SJCRH30 (cell line): ENCODE data around the gene KIR2DL1. TPM values are rescaled to one million over a fixed set of nuclear protein-coding genes. Genes with fewer than 3 reads are reported as not detected.
"Not testable (repeated sequence)": the region's sequence is repeated elsewhere in the genome, so short reads cannot be mapped to it uniquely, and the experiment has no call there.

Experiments used
- DNase-seq, 2 experiments: peaks; one replicate each; pipeline ENCODE4 v3.0.0-alpha.2; 2015 to 2020
- H3K27ac ChIP-seq: fragments of 250-450 bp; sonication (Bioruptor Pico); 2 replicates; pipeline ENCODE4 v1.5.1; 2020; ENCODE audit warnings: mild to moderate bottlenecking, moderate library complexity
- H3K27me3 ChIP-seq: fragments of 250-450 bp; sonication (Bioruptor Pico); 2 replicates; pipeline ENCODE4 v1.5.1; 2020; ENCODE audit warnings: mild to moderate bottlenecking, moderate library complexity
- H3K36me3 ChIP-seq: fragments of 250-450 bp; sonication (Bioruptor Pico); 2 replicates; pipeline ENCODE4 v1.5.1; 2020; ENCODE audit warnings: mild to moderate bottlenecking, moderate library complexity
- H3K4me1 ChIP-seq: fragments of 250-450 bp; sonication (Bioruptor Pico); 2 replicates; pipeline ENCODE4 v1.5.1; 2020; ENCODE audit warnings: mild to moderate bottlenecking, moderate library complexity
- H3K4me3 ChIP-seq: fragments of 250-450 bp; sonication (Bioruptor Pico); 2 replicates; pipeline ENCODE4 v1.5.1; 2020; ENCODE audit warnings: mild to moderate bottlenecking, moderate library complexity
- H3K9me3 ChIP-seq: fragments of 250-450 bp; sonication (Bioruptor Pico); replicated peaks from 2 replicates; pipeline ENCODE4 v1.5.1; 2020; ENCODE audit warnings: mild to moderate bottlenecking, moderate library complexity
- total RNA-seq: library from RNA; depleted of rRNA; stranded (reverse); fragments of >200 nt; shearing (Covaris generic); gene quantifications from 2 replicates; pipeline ENCODE4 v1.2.3, GENCODE V29; 2014

Gene KIR2DL1
- total RNA-seq, 1 experiment from 2014 or later: not detected

DNA sequence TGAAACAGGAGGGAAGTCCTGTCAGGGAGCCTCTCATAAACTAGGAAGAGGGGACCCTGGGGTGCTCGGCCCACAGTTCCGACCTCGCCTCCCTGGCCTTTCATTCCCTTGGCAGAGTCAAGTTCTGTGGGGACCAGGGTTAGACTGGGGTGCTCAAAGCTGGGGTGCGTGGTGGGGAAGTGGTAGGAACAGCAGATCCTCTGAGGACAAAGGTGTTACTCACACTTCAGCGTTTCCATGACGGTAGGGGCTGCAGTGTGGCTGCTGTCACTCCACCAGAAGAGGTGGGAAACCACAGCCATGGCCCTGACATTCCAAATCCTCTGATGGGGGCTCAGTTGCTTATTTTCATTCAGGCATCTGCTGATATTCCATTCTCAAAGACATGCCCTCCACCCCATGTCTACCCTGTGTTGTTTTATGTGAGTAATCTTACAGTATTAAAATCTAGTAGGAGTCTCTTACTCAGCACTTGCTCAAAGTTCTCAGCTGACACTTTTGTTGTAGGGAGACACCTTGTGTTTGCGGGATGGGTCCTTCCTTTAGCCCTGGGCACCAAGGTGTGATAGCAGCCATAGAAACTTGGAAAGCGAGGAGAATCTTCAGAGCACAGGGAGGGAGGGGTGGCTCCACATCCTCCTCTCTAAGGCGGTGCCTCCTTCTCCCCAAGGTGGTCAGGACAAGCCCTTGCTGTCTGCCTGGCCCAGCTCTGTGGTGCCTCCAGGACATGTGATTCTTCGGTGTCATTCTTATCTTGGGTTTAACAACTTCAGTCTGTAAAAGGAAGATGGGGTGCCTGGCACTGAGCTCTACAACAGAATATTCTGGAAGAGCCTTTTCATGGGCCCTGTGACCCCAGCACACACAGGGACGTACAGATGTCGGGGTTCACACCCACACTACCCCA, 13.1 kb upstream of the KIR2DL1 start:
- not testable (repeated sequence) for H3K4me3 ChIP-seq, H3K27me3 ChIP-seq, DNase-seq, H3K4me1 ChIP-seq, H3K9me3 ChIP-seq, H3K27ac ChIP-seq, H3K36me3 ChIP-seq

DNA sequence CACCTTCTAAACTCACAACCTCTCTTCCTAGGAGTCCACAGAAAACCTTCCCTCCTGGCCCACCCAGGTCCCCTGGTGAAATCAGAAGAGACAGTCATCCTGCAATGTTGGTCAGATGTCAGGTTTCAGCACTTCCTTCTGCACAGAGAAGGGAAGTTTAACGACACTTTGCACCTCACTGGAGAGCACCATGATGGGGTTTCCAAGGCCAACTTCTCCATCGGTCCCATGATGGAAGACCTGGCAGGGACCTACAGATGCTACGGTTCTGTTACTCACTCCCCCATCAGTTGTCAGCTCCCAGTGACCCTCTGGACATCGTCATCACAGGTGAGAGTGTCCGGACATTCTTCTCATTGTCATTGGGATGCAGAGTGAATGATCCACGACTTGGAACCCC, 11.0 kb upstream of the KIR2DL1 start:
- not testable (repeated sequence) for H3K4me1 ChIP-seq, H3K27ac ChIP-seq

DNA sequence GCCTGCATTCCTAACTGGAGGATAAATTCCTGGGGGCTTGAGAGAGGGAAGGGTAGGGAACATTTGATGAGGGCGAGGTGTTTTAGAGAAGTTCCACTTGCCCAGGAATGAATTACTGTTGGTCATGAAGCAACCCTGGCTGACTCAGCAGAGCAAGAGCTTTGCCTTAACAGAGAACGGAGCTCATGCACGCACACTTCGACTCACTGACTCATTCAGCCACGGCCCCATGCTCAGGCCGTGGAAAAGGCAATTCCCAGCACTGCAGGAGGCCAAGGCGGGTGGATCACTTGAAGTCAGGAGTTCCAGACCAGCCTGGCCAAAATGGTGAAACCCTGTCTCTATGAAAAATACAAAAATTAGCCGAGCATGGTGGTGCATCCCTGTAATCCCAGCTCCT, 5.4 kb upstream of the KIR2DL1 start:
- H3K27ac ChIP-seq, H3K36me3 ChIP-seq, DNase-seq, H3K4me1 ChIP-seq, H3K27me3 ChIP-seq, H3K9me3 ChIP-seq, H3K4me3 ChIP-seq: not testable (repeated sequence)

More for the DNA sequence above, 11.0 kb upstream of the KIR2DL1 start:
- H3K36me3 ChIP-seq, H3K4me3 ChIP-seq, DNase-seq, H3K9me3 ChIP-seq, H3K27me3 ChIP-seq: not testable (repeated sequence)

DNA sequence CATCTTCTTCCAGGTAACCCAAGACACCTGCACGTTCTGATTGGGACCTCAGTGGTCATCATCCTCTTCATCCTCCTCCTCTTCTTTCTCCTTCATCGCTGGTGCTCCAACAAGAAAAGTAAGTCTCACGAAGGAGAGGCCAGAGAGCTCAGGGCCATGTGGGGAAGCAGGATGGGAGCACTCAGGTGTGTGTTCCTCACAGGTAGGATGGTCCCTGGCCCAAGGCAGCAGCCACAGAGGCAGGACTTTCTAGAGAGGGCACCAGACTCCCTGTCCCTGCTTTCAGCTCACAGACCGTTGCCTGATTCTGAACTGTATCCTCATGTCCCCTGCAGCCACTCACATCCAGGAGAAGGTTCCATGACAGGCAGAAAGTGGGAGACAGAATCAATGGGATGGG, 3.1 kb upstream of the KIR2DL1 start:
- not testable (repeated sequence) for H3K4me3 ChIP-seq, DNase-seq, H3K27me3 ChIP-seq, H3K4me1 ChIP-seq, H3K27ac ChIP-seq, H3K9me3 ChIP-seq, H3K36me3 ChIP-seq

DNA sequence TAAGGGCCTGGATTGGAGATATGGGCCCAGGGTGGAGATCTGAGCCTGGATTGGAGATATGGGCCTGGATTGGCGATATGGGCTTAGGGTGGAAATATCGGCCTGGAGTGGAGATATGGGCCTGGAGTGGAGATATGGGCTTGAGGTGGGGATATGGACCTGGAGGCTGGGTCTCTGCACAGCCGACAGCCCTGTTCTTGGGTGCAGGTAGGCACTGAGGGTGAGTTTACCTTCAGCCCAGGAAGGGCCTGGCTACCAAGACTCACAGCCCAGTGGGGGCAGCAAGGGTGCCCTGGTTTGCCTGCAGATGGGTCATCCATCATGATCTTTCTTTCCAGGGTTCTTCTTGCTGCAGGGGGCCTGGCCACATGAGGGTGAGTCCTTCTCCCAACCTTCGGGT, 918 bp downstream of the KIR2DL1 start:
- DNase-seq, H3K27me3 ChIP-seq, H3K27ac ChIP-seq, H3K4me1 ChIP-seq, H3K36me3 ChIP-seq, H3K4me3 ChIP-seq, H3K9me3 ChIP-seq: not testable (repeated sequence)

DNA sequence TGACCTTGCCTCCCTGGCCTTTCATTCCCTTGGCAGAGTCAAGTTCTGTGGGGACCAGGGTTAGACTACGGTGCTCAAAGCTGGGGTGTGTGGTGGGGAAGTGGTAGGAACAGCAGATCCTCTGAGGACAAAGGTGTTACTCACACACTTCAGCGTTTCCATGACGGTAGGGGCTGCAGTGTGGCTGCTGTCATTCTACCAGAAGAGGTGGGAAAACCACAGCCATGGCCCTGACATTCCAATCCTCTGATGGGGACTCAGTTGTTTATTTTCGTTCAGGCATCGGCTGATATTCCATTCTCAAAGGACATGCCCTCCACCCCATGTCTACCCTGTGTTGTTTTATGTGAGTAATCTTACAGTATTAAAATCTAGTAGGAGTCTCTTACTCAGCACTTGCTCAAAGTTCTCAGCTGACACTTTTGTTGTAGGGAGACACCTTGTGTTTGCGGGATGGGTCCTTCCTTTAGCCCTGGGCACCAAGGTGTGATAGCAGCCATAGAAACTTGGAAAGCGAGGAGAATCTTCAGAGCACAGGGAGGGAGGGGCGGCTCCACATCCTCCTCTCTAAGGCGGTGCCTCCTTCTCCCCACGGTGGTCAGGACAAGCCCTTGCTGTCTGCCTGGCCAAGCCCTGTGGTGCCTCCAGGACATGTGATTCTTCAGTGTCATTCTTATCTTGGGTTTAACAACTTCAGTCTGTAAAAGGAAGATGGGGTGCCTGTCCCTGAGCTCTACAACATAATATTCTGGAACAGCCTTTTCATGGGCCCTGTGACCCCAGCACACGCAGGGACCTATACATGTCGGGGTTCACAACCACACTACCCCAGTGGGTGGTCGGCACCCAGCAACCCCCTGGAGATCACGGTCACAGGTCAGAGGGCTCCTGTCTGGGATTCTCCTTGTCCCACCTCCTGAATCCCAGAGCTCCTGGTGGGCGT, 1.7 kb downstream of the KIR2DL1 start:
- H3K4me3 ChIP-seq, H3K4me1 ChIP-seq, H3K36me3 ChIP-seq, H3K27ac ChIP-seq, H3K9me3 ChIP-seq, H3K27me3 ChIP-seq, DNase-seq: not testable (repeated sequence)

DNA sequence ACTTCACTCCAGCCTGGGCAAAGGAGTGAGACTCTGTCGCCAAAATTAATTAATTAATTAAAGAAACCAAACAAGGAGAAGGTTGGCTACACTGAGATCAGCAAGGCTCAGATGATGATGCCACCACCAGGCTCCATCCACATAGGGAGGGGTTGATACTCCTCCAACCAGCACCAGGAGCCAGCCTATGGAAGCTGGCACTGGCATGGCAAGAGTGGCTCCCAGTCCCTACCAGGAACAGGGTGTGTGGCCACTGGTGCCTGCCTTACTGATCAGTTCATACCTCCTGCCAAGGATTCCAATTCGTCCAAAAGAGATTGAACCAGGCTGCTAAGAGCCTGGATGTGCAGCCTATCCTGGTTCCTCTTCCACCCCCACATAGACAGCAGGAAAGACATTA, 3.1 kb downstream of the KIR2DL1 start:
- DNase-seq, H3K27ac ChIP-seq, H3K36me3 ChIP-seq, H3K9me3 ChIP-seq, H3K4me3 ChIP-seq, H3K4me1 ChIP-seq, H3K27me3 ChIP-seq: not testable (repeated sequence)

DNA sequence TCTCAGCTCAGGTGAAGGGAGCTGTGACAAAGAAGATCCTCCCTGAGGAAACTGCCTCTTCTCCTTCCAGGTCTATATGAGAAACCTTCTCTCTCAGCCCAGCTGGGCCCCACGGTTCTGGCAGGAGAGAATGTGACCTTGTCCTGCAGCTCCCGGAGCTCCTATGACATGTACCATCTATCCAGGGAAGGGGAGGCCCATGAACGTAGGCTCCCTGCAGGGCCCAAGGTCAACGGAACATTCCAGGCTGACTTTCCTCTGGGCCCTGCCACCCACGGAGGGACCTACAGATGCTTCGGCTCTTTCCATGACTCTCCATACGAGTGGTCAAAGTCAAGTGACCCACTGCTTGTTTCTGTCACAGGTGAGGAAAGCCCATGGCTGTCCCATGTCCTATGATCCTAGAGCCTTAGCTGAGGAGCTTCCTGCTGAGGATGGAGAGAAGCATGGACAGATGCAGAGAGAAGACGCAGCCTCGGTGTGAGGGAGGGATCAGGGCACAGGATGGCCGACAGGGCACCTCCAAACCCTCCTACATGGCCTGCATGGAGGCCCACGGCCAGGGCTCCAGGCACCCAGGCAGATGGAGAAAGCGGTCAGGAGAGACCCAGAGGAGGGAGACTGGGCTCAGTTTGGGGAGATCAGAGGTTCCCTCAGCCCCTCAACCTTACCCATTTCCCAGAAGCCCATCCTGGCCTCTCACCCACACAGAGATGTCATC, 5.7 kb downstream of the KIR2DL1 start:
- not testable (repeated sequence) for H3K4me1 ChIP-seq, H3K36me3 ChIP-seq, H3K27me3 ChIP-seq, H3K27ac ChIP-seq, H3K9me3 ChIP-seq, H3K4me3 ChIP-seq, DNase-seq

DNA sequence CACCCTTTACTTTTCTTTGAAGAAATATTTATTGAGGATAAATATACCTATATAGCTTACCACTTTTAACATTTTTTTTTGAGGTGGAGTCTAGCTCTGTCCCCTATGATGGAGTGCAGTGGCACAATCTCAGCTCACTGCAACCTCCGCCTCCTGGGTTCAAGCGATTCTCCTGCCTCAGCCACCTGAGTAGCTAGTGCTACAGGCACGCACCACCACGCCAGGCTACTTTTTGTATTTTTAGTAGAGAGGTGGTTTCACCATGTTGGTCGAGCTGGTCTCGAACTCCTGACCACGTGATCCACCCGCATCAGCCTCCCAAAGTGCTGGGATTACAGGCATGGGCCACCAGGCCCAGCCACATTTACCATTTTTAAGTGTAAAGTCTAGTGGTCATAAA, 6.2 kb downstream of the KIR2DL1 start:
- H3K36me3 ChIP-seq, H3K27me3 ChIP-seq, H3K4me3 ChIP-seq, DNase-seq, H3K9me3 ChIP-seq, H3K4me1 ChIP-seq, H3K27ac ChIP-seq: not testable (repeated sequence)

DNA sequence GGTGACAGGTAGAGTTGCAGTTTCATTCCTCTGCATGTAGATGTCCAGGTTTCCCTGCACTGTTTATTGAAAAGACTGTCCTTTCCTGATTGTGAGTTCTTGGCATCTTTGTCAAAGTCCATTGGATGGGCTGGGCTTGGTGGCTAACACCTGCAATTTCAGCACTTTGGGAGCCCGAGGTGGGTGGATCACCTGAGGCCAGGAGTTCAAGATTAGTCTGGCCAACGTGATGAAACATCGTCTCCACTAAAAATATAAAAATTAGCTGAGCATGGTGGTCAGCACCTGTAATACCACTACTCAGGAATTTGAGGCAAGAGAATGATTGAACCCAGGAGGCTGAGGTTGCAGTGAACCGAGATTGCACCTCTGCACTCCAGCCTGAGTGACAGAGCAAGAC, 8.3 kb downstream of the KIR2DL1 start:
- H3K9me3 ChIP-seq, H3K27me3 ChIP-seq, H3K36me3 ChIP-seq, H3K4me1 ChIP-seq, DNase-seq, H3K4me3 ChIP-seq, H3K27ac ChIP-seq: not testable (repeated sequence)

DNA sequence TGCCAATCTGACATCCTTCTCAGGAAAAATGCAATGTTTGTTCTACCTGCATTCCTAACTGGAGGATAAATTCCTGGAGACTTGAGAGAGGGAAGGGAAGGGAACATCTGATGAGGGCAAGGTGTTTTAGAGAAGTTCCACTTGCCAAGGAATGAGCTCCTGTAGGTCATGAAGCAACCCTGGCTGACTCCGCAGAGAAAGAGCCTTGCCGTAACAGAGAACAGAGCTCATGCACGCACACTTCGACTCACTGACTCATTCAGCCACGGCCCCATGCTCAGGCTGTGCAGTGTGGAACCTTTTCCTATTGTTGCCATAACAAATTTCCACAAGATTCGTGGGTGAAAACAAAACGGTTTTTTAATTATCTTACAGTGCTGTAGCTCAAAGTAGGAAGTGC, 9.3 kb downstream of the KIR2DL1 start:
- not testable (repeated sequence) for H3K27ac ChIP-seq, H3K36me3 ChIP-seq, H3K4me1 ChIP-seq, H3K9me3 ChIP-seq, H3K27me3 ChIP-seq, H3K4me3 ChIP-seq, DNase-seq

DNA sequence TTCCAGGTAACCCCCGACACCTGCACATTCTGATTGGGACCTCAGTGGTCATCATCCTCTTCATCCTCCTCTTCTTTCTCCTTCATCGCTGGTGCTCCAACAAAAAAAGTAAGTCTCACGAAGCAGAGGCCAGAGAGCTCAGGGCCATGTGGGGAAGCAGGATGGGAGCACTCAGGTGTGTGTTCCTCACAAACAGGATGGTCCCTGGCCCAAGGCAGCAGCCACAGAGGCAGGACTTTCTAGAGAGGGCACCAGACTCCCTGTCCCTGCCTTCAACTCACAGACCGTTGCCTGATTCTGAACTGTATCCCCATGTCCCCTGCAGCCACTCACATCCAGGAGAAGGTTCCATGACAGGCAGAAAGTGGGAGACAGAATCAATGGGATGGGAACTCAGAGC, 13.3 kb downstream of the KIR2DL1 start:
- not testable (repeated sequence) for H3K27ac ChIP-seq, H3K27me3 ChIP-seq, H3K4me3 ChIP-seq, H3K4me1 ChIP-seq, DNase-seq, H3K9me3 ChIP-seq, H3K36me3 ChIP-seq

DNA sequence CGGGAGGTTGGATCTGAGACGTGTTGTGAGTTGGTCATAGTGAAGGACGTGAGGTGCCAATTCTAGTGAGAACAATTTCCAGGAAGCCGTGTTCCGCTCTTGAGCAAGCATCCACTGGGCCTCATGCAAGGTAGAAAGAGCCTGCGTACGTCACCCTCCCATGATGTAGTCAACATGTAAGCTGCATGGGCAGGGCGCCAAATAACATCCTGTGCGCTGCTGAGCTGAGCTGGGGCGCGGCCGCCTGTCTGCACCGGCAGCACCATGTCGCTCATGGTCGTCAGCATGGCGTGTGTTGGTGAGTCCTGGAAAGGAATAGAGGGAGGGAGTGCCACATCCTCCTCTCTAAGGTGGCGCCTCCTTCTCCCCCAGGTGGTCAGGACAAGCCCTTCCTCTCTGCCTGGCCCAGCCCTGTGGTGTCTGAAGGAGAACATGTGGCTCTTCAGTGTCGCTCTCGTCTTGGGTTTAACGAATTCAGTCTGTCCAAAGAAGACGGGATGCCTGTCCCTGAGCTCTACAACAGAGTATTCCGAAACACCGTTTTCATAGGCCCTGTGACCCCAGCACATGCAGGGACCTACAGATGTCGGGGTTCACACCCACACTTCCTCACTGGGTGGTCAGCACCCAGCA, 16.6 kb downstream of the KIR2DL1 start:
- not testable (repeated sequence) for DNase-seq, H3K27me3 ChIP-seq

DNA sequence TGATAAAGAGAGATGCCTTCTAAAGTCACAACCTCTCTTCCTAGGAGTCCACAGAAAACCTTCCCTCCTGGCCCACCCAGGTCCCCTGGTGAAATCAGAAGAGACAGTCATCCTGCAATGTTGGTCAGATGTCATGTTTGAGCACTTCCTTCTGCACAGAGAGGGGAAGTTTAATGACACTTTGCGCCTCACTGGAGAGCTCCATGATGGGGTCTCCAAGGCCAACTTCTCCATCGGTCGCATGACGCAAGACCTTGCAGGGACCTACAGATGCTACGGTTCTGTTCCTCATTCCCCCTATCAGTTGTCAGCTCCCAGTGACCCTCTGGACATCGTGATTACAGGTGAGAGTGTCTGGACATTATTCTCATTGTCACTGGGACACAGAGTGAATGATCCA, 18.6 kb downstream of the KIR2DL1 start:
- DNase-seq, H3K27ac ChIP-seq, H3K36me3 ChIP-seq, H3K4me3 ChIP-seq, H3K27me3 ChIP-seq, H3K4me1 ChIP-seq, H3K9me3 ChIP-seq: not testable (repeated sequence)

More for the DNA sequence above, 16.6 kb downstream of the KIR2DL1 start:
- H3K9me3 ChIP-seq, H3K4me1 ChIP-seq, H3K4me3 ChIP-seq, H3K36me3 ChIP-seq, H3K27ac ChIP-seq: not testable (repeated sequence)
